K562 (cell line): Measurements from ENCODE around the gene CETN1. TPM values are rescaled to one million over a fixed set of nuclear protein-coding genes. Genes with fewer than 3 reads are reported as not detected.

Experiments
- ARID2 ChIP-seq: fragments of 450-650 bp; IDR thresholded peaks from 2 replicates; pipeline ENCODE4 v1.6.1; 2017; ENCODE audit warnings: antibody characterized with exemption, mild to moderate bottlenecking
- CBFA2T2 ChIP-seq: fragments of 450-650 bp; conservative IDR thresholded peaks from 2 replicates; pipeline ENCODE4 v1.6.1; 2017; ENCODE audit warnings: mild to moderate bottlenecking
- CTBP1 ChIP-seq: fragments of 450-650 bp; IDR thresholded peaks from 2 replicates; pipeline ENCODE4 v1.6.1; 2016; ENCODE audit warnings: borderline replicate concordance
- FIP1L1 ChIP-seq: fragments of 200-400 bp; formaldehyde crosslinking; IDR thresholded peaks from 2 replicates; pipeline ENCODE4 v1.6.1; 2018; ENCODE audit warnings: mild to moderate bottlenecking, low read depth, low read length; ENCODE audit not compliant: poor library complexity, severe bottlenecking
- NFATC3 ChIP-seq: fragments of 450-650 bp; IDR thresholded peaks from 2 replicates; pipeline ENCODE4 v1.6.1; 2017; ENCODE audit warnings: mild to moderate bottlenecking
- PHF8 ChIP-seq: fragments of 200-600 bp; sonication (generic); IDR thresholded peaks from 2 replicates; pipeline ENCODE4 v1.6.1; 2012; ENCODE audit warnings: mixed run types, mild to moderate bottlenecking, inconsistent platforms, low read length, moderate library complexity, borderline replicate concordance
- SLC30A9 ChIP-seq: fragments of 250-450 bp; sonication (Bioruptor Pico); IDR thresholded peaks from 2 replicates; pipeline ENCODE4 v1.8.0; 2022; ENCODE audit warnings: mild to moderate bottlenecking, moderate library complexity
- STAT5B ChIP-seq: fragments of 250-450 bp; sonication (Bioruptor Pico); IDR thresholded peaks from 2 replicates; pipeline ENCODE4 v1.8.0; 2021; ENCODE audit warnings: mild to moderate bottlenecking, inconsistent platforms
- ZNF146 ChIP-seq: IDR thresholded peaks from one replicate; pipeline ENCODE4 v1.6.1; 2018; ENCODE audit warnings: missing compliant biosample characterization; ENCODE audit not compliant: unreplicated experiment
- ZNF436 ChIP-seq: fragments of 250-450, 450-650 bp; sonication (Bioruptor Pico); formaldehyde crosslinking; IDR thresholded peaks from 2 replicates; pipeline ENCODE4 v1.7.0; 2020; ENCODE audit warnings: mild to moderate bottlenecking
- polyA plus RNA-seq, 8 experiments: library from polyadenylated mRNA; depleted of rRNA in 4 of 8; stranded (reverse) in 5 of 8; unstranded in 3 of 8; fragments of >200 nt; fragmentation: Nextera tagmentation in 2 of 8; fragmentation: Illumina TruSeq in 1 of 8; extraction: Ambion mirVana in 2 of 8; extraction: Trizol in 1 of 8; gene quantifications; 2 replicates each; pipeline versions ENCODE4 v1.2.1 to v1.2.3, GENCODE V29; 2011 to 2014; ENCODE audit warnings: inconsistent platforms in 1 of 8, missing spikeins in 1 of 8
- total RNA-seq, 7 experiments: library from RNA; depleted of rRNA in 6 of 7; stranded (reverse); fragments of >200 nt in 6 of 7; fragmentation: Illumina TruSeq in 2 of 7; extraction: Trizol in 2 of 7; gene quantifications; 2 replicates each; pipeline versions ENCODE4 v1.2.1 to v1.2.3, GENCODE V29; 2011 to 2021; ENCODE audit warnings: low replicate concordance in 1 of 7
- TF ChIP-seq, protein P1 (sequence below): sonication (generic); formaldehyde crosslinking; IDR thresholded peaks from 2 replicates; pipeline ENCODE4 v1.8.1; 2022; ENCODE audit warnings: missing genetic modification reagents
- TF ChIP-seq, protein P2 (sequence below): fragments of 450-650 bp; IDR thresholded peaks from 2 replicates; pipeline ENCODE4 v1.6.1; 2014; ENCODE audit warnings: low read depth, mild to moderate bottlenecking, moderate library complexity, borderline replicate concordance
- TF ChIP-seq, protein P3 (sequence below), 2 experiments: IDR thresholded peaks; 2 replicates each; pipeline ENCODE4 v1.6.1; 2011; ENCODE audit warnings: borderline replicate concordance in 1 of 2, control low read depth in 1 of 2, low read depth in 1 of 2, low read length in 1 of 2, mild to moderate bottlenecking in 1 of 2, mixed read lengths in 1 of 2, moderate library complexity in 1 of 2; ENCODE audit not compliant: insufficient read depth in 1 of 2, insufficient read length in 1 of 2, poor library complexity in 1 of 2, severe bottlenecking in 1 of 2; ENCODE audit errors: extremely low read depth in 1 of 2
- TF ChIP-seq, protein P4 (sequence below): IDR thresholded peaks from 2 replicates; pipeline ENCODE4 v1.6.1; 2016; ENCODE audit warnings: missing genetic modification characterization, missing compliant biosample characterization
- TF ChIP-seq, protein P5 (sequence below): fragments of 250-450 bp; sonication (Bioruptor Pico); IDR thresholded peaks from 2 replicates; pipeline ENCODE4 v1.8.0; 2022; ENCODE audit warnings: inconsistent platforms

The CETN1 gene
- total and polyA plus RNA-seq, 9 of the 15 experiments (the other 6 are each of a cell fraction or from before 2014, with no cell fraction given) = 0.07 to 0.34 (median 0.19) TPM; not detected in 3

DNA sequence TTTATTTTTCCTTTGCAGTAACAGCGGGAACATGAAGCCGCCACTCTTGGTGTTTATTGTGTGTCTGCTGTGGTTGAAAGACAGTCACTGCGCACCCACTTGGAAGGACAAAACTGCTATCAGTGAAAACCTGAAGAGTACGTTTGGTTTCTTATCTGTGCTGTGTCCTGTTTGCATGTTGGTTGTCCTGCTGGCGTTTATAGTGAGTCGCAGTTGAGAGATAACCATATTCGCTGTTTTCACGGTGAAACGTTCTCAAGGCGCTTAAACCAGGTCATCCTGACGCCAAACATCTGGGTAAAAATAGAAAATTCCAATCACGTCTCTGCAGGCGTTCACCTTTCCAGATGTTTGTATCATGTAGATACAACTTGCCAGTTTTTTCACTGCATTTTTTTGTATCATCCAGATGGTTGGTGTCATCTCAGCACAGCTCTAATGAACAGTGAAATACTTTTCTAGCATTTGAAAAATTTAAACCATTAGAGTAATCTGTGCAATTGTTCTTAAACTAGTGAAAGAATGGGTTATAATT lies 37.9 kb downstream of the CETN1 start (continued):
- TF ChIP-seq, protein P1, sequence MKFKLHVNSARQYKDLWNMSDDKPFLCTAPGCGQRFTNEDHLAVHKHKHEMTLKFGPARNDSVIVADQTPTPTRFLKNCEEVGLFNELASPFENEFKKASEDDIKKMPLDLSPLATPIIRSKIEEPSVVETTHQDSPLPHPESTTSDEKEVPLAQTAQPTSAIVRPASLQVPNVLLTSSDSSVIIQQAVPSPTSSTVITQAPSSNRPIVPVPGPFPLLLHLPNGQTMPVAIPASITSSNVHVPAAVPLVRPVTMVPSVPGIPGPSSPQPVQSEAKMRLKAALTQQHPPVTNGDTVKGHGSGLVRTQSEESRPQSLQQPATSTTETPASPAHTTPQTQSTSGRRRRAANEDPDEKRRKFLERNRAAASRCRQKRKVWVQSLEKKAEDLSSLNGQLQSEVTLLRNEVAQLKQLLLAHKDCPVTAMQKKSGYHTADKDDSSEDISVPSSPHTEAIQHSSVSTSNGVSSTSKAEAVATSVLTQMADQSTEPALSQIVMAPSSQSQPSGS (CRISPR knock-in tag) = no peak
- no peak for TF ChIP-seq PHF8
- TF ChIP-seq, protein P2, sequence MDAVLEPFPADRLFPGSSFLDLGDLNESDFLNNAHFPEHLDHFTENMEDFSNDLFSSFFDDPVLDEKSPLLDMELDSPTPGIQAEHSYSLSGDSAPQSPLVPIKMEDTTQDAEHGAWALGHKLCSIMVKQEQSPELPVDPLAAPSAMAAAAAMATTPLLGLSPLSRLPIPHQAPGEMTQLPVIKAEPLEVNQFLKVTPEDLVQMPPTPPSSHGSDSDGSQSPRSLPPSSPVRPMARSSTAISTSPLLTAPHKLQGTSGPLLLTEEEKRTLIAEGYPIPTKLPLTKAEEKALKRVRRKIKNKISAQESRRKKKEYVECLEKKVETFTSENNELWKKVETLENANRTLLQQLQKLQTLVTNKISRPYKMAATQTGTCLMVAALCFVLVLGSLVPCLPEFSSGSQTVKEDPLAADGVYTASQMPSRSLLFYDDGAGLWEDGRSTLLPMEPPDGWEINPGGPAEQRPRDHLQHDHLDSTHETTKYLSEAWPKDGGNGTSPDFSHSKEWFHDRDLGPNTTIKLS = peak; percentile 79; the same call in 1 of the 2 replicates
- TF ChIP-seq CBFA2T2 = peak; percentile 100
- no peak for TF ChIP-seq STAT5B (CRISPR knock-in tag)
- TF ChIP-seq FIP1L1 = no peak
- TF ChIP-seq, protein P3, sequence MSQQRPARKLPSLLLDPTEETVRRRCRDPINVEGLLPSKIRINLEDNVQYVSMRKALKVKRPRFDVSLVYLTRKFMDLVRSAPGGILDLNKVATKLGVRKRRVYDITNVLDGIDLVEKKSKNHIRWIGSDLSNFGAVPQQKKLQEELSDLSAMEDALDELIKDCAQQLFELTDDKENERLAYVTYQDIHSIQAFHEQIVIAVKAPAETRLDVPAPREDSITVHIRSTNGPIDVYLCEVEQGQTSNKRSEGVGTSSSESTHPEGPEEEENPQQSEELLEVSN (IDR thresholded peaks at IDR 0.05; ENCODE audit: borderline replicate concordance in 1 of 2, extremely low read depth in 1 of 2, insufficient read depth in 1 of 2, insufficient read length in 1 of 2, low read depth in 1 of 2, low read length in 1 of 2, poor library complexity in 1 of 2, severe bottlenecking in 1 of 2) = no peak
- TF ChIP-seq, protein P4, sequence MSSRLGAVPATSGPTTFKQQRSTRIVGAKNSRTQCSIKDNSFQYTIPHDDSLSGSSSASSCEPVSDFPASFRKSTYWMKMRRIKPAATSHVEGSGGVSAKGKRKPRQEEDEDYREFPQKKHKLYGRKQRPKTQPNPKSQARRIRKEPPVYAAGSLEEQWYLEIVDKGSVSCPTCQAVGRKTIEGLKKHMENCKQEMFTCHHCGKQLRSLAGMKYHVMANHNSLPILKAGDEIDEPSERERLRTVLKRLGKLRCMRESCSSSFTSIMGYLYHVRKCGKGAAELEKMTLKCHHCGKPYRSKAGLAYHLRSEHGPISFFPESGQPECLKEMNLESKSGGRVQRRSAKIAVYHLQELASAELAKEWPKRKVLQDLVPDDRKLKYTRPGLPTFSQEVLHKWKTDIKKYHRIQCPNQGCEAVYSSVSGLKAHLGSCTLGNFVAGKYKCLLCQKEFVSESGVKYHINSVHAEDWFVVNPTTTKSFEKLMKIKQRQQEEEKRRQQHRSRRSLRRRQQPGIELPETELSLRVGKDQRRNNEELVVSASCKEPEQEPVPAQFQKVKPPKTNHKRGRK = no peak
- TF ChIP-seq, protein P5, sequence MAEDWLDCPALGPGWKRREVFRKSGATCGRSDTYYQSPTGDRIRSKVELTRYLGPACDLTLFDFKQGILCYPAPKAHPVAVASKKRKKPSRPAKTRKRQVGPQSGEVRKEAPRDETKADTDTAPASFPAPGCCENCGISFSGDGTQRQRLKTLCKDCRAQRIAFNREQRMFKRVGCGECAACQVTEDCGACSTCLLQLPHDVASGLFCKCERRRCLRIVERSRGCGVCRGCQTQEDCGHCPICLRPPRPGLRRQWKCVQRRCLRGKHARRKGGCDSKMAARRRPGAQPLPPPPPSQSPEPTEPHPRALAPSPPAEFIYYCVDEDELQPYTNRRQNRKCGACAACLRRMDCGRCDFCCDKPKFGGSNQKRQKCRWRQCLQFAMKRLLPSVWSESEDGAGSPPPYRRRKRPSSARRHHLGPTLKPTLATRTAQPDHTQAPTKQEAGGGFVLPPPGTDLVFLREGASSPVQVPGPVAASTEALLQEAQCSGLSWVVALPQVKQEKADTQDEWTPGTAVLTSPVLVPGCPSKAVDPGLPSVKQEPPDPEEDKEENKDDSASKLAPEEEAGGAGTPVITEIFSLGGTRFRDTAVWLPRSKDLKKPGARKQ = no peak
- no peak for TF ChIP-seq SLC30A9 (CRISPR knock-in tag)
- TF ChIP-seq ARID2 = no peak
- no peak for TF ChIP-seq ZNF146 (CRISPR knock-in tag)
- peak; percentile 89; the same call in 1 of the 2 replicates for TF ChIP-seq CTBP1
- no peak for TF ChIP-seq ZNF436 (CRISPR knock-in tag)
- TF ChIP-seq NFATC3 = peak; percentile 87; the same call in 1 of the 2 replicates
